KMS-11 (cell line): Measurements from ENCODE around the gene FPGS.
"Not testable (repeated sequence)": the region's sequence is repeated elsewhere in the genome, so short reads cannot be mapped to it uniquely, and the experiment has no call there.

Experiments used
- H2AFZ ChIP-seq: fragments of 200-600 bp; sonication (generic); 2 replicates; pipeline ENCODE4 v1.6.1; 2016; ENCODE audit warnings: antibody characterized with exemption, mixed run types, low read depth
- H3K27ac ChIP-seq: fragments of 200-600 bp; sonication (generic); 2 replicates; pipeline ENCODE4 v1.6.1; 2016; ENCODE audit warnings: mild to moderate bottlenecking, mixed run types
- H3K27me3 ChIP-seq: fragments of 200-600 bp; sonication (generic); 2 replicates; pipeline ENCODE4 v1.6.1; 2017; ENCODE audit warnings: mild to moderate bottlenecking, low read depth, mixed run types, moderate library complexity; ENCODE audit not compliant: insufficient read depth
- H3K36me3 ChIP-seq: fragments of 200-600 bp; sonication (generic); 2 replicates; pipeline ENCODE4 v1.6.1; 2017; ENCODE audit warnings: mild to moderate bottlenecking, mixed run types; ENCODE audit not compliant: insufficient read depth
- H3K4me1 ChIP-seq: fragments of 200-600 bp; sonication (generic); 2 replicates; pipeline ENCODE4 v1.6.1; 2016; ENCODE audit warnings: mild to moderate bottlenecking, low read depth, mixed run types; ENCODE audit not compliant: poor library complexity, severe bottlenecking
- H3K4me2 ChIP-seq: fragments of 200-600 bp; sonication (generic); 2 replicates; pipeline ENCODE4 v1.7.0; 2016; ENCODE audit warnings: mild to moderate bottlenecking, mixed run types
- H3K4me3 ChIP-seq: fragments of 200-600 bp; sonication (generic); IDR thresholded peaks from 2 replicates; pipeline ENCODE4 v1.6.1; 2017; ENCODE audit warnings: low read depth, low read length, mixed read lengths; ENCODE audit not compliant: insufficient read depth
- H3K79me2 ChIP-seq: fragments of 200-600 bp; sonication (generic); 2 replicates; pipeline ENCODE4 v1.6.1; 2016; ENCODE audit warnings: low read depth, mixed run types; ENCODE audit not compliant: insufficient read depth
- H3K9ac ChIP-seq: fragments of 200-600 bp; sonication (generic); 2 replicates; pipeline ENCODE4 v1.6.1; 2016; ENCODE audit warnings: mild to moderate bottlenecking, mixed run types
- H4K20me1 ChIP-seq: fragments of 200-600 bp; sonication (generic); 2 replicates; pipeline ENCODE4 v1.6.1; 2016; ENCODE audit warnings: mild to moderate bottlenecking, mixed run types; ENCODE audit not compliant: insufficient read depth
- TF ChIP-seq, protein P1 (sequence below): fragments of 200-600 bp; sonication (generic); conservative IDR thresholded peaks from 2 replicates; pipeline ENCODE4 v1.6.1; 2017; ENCODE audit warnings: low read depth, mild to moderate bottlenecking, antibody characterized with exemption, low read length, moderate library complexity, mixed read lengths

Gene FPGS

DNA sequence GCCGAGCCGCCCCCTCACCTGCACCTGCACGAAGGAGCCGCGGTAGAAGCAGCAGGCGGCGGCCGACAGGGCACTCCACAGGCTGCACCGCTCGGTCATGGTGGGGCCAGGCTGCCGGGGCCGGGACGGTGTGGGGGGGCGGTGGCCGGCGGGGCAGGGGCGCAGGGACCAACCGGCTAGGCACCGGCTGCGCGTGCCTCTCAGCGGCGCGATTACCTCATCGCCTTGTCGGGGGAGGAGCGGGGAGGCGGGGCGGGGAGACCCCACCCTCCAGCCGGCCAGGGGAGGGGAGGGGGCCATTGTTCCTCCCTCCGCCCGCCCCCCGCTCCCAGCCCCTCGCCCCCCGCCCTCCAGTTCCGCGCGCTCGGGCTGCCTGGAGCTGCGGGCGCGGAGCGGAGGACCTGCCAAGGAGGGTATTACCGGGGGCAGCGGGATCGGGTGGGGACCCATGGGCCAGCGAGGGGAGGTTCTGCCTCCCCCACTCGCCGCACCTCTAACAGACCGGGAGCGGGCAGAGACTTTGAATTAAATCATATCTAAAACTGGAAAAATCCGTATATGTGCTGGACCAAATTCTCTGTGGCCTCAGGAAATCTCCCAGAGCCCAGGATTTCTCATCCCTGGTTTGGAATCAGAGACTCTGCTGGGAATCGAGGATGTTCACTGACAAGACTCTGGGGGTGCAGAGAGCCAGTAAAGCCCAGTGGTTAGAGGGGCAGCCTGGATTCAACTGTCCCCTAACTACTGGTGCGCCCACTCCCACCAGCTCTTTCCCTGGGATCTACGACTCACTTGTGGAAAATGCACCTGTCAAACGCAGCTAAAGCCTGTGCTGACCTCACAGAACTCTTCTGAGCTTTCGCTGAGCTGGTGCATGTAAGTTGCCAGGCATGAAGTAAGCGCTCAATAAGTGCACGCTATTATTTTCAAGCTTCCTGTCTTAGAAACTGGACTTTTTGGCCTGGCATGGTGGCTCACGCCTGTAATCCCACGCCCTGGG lies 47.3 kb upstream of the FPGS start:
- H3K4me3 ChIP-seq: no peak overlapping the region
- no peak overlapping the region for H2AFZ ChIP-seq
- no peaks in the 10 kb centered on the region for H3K36me3 ChIP-seq
- H3K4me2 ChIP-seq: no peak overlapping the region
- H3K27me3 ChIP-seq: no peaks in the 10 kb centered on the region
- TF ChIP-seq, protein P1, sequence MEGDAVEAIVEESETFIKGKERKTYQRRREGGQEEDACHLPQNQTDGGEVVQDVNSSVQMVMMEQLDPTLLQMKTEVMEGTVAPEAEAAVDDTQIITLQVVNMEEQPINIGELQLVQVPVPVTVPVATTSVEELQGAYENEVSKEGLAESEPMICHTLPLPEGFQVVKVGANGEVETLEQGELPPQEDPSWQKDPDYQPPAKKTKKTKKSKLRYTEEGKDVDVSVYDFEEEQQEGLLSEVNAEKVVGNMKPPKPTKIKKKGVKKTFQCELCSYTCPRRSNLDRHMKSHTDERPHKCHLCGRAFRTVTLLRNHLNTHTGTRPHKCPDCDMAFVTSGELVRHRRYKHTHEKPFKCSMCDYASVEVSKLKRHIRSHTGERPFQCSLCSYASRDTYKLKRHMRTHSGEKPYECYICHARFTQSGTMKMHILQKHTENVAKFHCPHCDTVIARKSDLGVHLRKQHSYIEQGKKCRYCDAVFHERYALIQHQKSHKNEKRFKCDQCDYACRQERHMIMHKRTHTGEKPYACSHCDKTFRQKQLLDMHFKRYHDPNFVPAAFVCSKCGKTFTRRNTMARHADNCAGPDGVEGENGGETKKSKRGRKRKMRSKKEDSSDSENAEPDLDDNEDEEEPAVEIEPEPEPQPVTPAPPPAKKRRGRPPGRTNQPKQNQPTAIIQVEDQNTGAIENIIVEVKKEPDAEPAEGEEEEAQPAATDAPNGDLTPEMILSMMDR: no peak
- no peak overlapping the region for H3K27ac ChIP-seq
- H4K20me1 ChIP-seq: no peaks in the 10 kb centered on the region
- no peaks in the 10 kb centered on the region for H3K4me1 ChIP-seq
- no peaks in the 10 kb centered on the region for H3K79me2 ChIP-seq
- no peak overlapping the region for H3K9ac ChIP-seq

DNA sequence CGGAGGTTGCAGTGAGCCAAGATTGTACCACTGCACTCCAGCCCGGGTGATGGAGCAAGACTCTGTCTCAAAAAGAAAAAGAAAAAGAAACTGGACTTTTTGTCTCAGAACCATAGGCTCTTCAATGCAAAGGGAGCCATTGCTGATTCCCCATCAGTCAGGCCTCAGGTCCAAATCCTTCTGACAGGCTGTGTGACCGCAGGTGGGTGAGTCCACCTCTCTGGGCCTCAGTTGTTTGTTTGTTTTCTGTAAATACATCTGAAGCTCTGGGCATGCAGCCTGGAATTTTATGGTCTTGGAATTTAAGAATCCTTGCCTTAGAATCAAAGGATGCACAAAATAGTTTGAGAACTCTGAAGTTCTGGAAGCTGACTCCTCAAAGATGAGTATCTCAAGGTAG lies 46.4 kb upstream of the FPGS start:
- Histone ChIP-seq H3K79me2 (no peaks in the 10 kb centered on the region), H2AFZ (no peak overlapping the region), H3K4me3 (no peak overlapping the region), H3K9ac (no peak overlapping the region), H3K36me3 (no peaks in the 10 kb centered on the region), H3K4me2 (no peak overlapping the region), H4K20me1 (no peaks in the 10 kb centered on the region), H3K27ac (no peak overlapping the region), H3K4me1 (no peaks in the 10 kb centered on the region), H3K27me3 (no peaks in the 10 kb centered on the region)
- TF ChIP-seq, protein P1: no peak

DNA sequence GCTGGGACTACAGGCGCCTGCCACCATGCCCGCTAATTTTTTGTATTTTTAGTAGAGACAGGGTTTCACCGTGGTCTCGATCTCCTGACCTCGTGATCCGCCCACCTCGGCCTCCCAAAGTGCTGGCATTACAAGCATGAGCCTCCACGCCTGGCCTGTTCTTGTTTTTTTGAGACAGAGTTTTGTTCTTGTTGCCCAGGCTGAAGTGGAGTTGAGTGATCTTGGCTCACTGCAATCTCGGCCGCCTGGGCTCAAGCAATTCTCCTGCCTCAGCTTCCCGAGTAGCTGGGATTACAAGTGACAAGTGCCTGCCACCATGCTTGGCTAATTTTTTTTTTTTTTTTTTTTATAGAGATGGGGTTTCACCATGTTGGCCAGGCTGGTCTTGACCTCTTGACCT lies 45.9 kb upstream of the FPGS start:
- not testable (repeated sequence) for H3K4me3 ChIP-seq, H4K20me1 ChIP-seq, H3K9ac ChIP-seq, H3K4me2 ChIP-seq, H3K4me1 ChIP-seq, H3K27me3 ChIP-seq, H2AFZ ChIP-seq, H3K27ac ChIP-seq, H3K79me2 ChIP-seq, H3K36me3 ChIP-seq

DNA sequence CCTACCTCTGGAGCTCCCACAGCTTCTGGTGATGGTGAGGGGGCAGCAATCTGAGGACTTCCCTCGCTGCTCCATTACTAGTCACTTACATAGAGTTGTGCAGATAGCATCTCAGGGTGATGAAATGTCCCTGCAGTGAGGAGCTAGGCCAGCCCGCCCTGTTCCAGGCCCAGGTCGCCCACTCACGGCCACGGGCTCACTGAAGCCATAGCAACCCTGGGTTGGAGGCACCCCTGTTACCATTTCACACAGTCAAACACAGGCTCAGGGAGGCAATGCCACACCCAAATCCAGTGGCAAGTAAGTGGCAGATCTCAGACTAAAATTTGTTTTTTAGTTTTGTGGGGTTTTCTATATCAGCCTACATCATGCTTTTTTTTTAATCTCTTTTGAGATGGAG lies 43.8 kb upstream of the FPGS start:
- Histone ChIP-seq H3K27ac (no peak overlapping the region), H3K4me3 (no peak overlapping the region), H3K79me2 (no peaks in the 10 kb centered on the region), H4K20me1 (no peaks in the 10 kb centered on the region), H3K9ac (no peak overlapping the region), H2AFZ (no peak overlapping the region), H3K4me1 (no peaks in the 10 kb centered on the region), H3K27me3 (no peaks in the 10 kb centered on the region), H3K36me3 (no peaks in the 10 kb centered on the region), H3K4me2 (no peak overlapping the region)
- TF ChIP-seq, protein P1: no peak

DNA sequence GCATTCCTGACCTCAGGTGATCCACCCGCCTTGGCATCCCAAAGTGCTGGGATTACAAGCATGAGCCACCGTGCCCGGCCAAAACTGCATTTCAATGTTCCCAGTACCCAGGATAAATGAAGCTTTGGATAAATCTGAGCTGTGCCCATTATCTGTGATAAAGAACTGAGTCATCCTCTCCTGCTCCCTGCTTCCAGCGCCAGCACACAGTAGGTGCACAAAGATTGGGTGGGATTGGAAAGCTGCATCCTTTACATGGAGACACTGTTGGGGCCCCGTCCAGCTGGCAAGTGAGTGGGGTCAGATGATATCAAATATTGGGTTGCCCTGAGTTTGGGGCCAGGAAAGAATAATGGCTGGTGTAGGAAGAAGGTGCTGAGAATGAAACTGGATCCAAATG lies 41.6 kb upstream of the FPGS start:
- Histone ChIP-seq H3K79me2 (no peaks in the 10 kb centered on the region), H2AFZ (no peak overlapping the region), H3K36me3 (no peaks in the 10 kb centered on the region), H3K4me3 (no peak overlapping the region), H3K9ac (no peak overlapping the region), H3K27me3 (no peaks in the 10 kb centered on the region), H3K27ac (no peak overlapping the region), H4K20me1 (no peaks in the 10 kb centered on the region), H3K4me2 (no peak overlapping the region), H3K4me1 (no peaks in the 10 kb centered on the region)
- TF ChIP-seq, protein P1: no peak
